ENCODE data around the gene EMID1.

- no peak for TF ChIP-seq CTCF (IDR thresholded peaks at IDR 0.05; ENCODE audit: poor library complexity)
- TF ChIP-seq EZH2phosphoT487 (IDR thresholded peaks at IDR 0.05; ENCODE audit: low read depth, severe bottlenecking, unreplicated experiment), result no peak
- TF ChIP-seq EZH2 (IDR thresholded peaks at IDR 0.05; ENCODE audit: borderline replicate concordance), result no peak
Measured at GRCh38 chr22:29183971-29184848, 21.5 kb upstream of the EMID1 start.

Measured in hepatocyte (in vitro differentiated cells).